Smooth muscle cell (in vitro differentiated cells): ENCODE measurements around the gene GTF3C1. TPM values are rescaled to one million over a fixed set of nuclear protein-coding genes. Genes with fewer than 3 reads are reported as not detected.
"Not testable (repeated sequence)": the region's sequence is repeated elsewhere in the genome, so short reads cannot be mapped to it uniquely, and the experiment has no call there.

Source experiments
- DNase-seq: peaks from one replicate; lab custom pipeline; 2025; ENCODE audit not compliant: unreplicated experiment; lab: John Stamatoyannopoulos, UW
- H2AFZ ChIP-seq: fragments of 200-600 bp; sonication (generic); 2 replicates; pipeline ENCODE4 v1.6.0; 2016; ENCODE audit warnings: antibody characterized with exemption, low read depth, mild to moderate bottlenecking
- H3F3A ChIP-seq: fragments of 200-600 bp; sonication (generic); 2 replicates; pipeline ENCODE4 v1.6.0; 2017; ENCODE audit warnings: antibody characterized with exemption, low read depth
- H3K27ac ChIP-seq: fragments of 200-600 bp; sonication (generic); 2 replicates; pipeline ENCODE4 v1.5.1; 2016; ENCODE audit warnings: low read depth, mild to moderate bottlenecking
- H3K27me3 ChIP-seq: fragments of 200-600 bp; sonication (generic); 2 replicates; pipeline ENCODE4 v1.6.1; 2016; ENCODE audit warnings: low read depth, mild to moderate bottlenecking
- H3K36me3 ChIP-seq: fragments of 200-600 bp; sonication (generic); 2 replicates; pipeline ENCODE4 v1.5.1; 2016; ENCODE audit warnings: low read depth
- H3K4me1 ChIP-seq: fragments of 200-600 bp; sonication (generic); 2 replicates; pipeline ENCODE4 v1.5.1; 2016; ENCODE audit warnings: low read depth
- H3K4me2 ChIP-seq: fragments of 200-600 bp; sonication (generic); 2 replicates; pipeline ENCODE4 v1.6.0; 2016; ENCODE audit warnings: mild to moderate bottlenecking
- H3K4me3 ChIP-seq: fragments of 200-600 bp; sonication (generic); 2 replicates; pipeline ENCODE4 v1.5.1; 2016; ENCODE audit warnings: mild to moderate bottlenecking
- H3K79me2 ChIP-seq: fragments of 200-600 bp; sonication (generic); 2 replicates; pipeline ENCODE4 v1.6.0; 2016; ENCODE audit warnings: low read depth, mild to moderate bottlenecking
- H3K9ac ChIP-seq: fragments of 200-600 bp; sonication (generic); 2 replicates; pipeline ENCODE4 v1.6.0; 2016; ENCODE audit warnings: low read depth
- H3K9me3 ChIP-seq: fragments of 200-600 bp; sonication (generic); replicated peaks from 2 replicates; pipeline ENCODE4 v1.5.1; 2016; ENCODE audit warnings: low read depth
- H4K20me1 ChIP-seq: fragments of 200-600 bp; sonication (generic); 2 replicates; pipeline ENCODE4 v1.6.0; 2016; ENCODE audit warnings: low read depth
- WGBS: methylation state at CpG from one replicate; pipeline ENCODE4 v1.1.7; 2016; ENCODE audit warnings: low lambda C conversion rate; 5-methylcytosine and 5-hydroxymethylcytosine counted together
- polyA plus RNA-seq: library from polyadenylated mRNA; unstranded; fragments of >200 nt; fragmentation: Nextera tagmentation; extraction: Ambion mirVana; gene quantifications from 2 replicates; pipeline ENCODE4 v1.2.1, GENCODE V29; 2016
- total RNA-seq: library from RNA; depleted of rRNA; stranded (reverse); fragments of >200 nt; gene quantifications from 2 replicates; pipeline ENCODE4 v1.2.3, GENCODE V29; 2014
- TF ChIP-seq, protein P1 (sequence below): fragments of 200-600 bp; sonication (generic); IDR thresholded peaks from 2 replicates; pipeline ENCODE4 v1.5.1; 2017; ENCODE audit warnings: borderline replicate concordance, mild to moderate bottlenecking, antibody characterized with exemption; ENCODE audit not compliant: insufficient read depth, poor library complexity, severe bottlenecking

Gene GTF3C1
- total and polyA plus RNA-seq, 2 experiments from 2014 or later, result 47.6 to 78.5 TPM

DNA sequence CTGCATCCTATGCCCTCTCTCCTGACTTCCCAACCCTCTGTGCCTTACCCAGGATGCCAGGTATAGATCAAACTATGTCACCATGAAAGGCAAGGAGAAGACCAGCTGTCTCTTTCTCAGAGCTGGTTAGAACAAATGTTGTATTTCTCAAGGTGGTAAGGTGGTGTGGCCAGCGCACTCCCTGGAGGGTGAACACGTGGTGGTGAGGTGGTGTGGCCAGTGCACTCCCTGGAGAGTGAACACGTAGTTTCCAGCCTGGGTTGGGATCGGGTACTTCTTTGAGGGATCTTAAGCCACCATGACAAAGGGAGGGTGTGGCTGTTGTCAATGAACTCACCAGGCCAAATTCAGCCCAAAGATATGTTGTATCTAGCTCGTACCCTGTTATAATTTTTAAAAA, 27.0 kb upstream of the GTF3C1 start:
- peaks cover 2% of the 10 kb centered on the region for H3K36me3 ChIP-seq
- peaks cover 16% of the 10 kb centered on the region for H3K4me1 ChIP-seq
- WGBS, result 81% methylated on average over 5 of the region's 5 CpGs
- no peak overlapping the region for H3K4me3 ChIP-seq
- H3F3A ChIP-seq, result no peaks in the 10 kb centered on the region
- TF ChIP-seq, protein P1, sequence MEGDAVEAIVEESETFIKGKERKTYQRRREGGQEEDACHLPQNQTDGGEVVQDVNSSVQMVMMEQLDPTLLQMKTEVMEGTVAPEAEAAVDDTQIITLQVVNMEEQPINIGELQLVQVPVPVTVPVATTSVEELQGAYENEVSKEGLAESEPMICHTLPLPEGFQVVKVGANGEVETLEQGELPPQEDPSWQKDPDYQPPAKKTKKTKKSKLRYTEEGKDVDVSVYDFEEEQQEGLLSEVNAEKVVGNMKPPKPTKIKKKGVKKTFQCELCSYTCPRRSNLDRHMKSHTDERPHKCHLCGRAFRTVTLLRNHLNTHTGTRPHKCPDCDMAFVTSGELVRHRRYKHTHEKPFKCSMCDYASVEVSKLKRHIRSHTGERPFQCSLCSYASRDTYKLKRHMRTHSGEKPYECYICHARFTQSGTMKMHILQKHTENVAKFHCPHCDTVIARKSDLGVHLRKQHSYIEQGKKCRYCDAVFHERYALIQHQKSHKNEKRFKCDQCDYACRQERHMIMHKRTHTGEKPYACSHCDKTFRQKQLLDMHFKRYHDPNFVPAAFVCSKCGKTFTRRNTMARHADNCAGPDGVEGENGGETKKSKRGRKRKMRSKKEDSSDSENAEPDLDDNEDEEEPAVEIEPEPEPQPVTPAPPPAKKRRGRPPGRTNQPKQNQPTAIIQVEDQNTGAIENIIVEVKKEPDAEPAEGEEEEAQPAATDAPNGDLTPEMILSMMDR, result no peak
- no peaks in the 10 kb centered on the region for H3K79me2 ChIP-seq
- H3K9ac ChIP-seq, result no peak overlapping the region
- peaks cover 5% of the 10 kb centered on the region for H4K20me1 ChIP-seq
- no peaks in the 10 kb centered on the region for H3K27me3 ChIP-seq
- no peaks in the 10 kb centered on the region for H3K9me3 ChIP-seq
- no peak overlapping the region for H3K27ac ChIP-seq
- no peak for DNase-seq
- no peak overlapping the region for H3K4me2 ChIP-seq
- no peak overlapping the region for H2AFZ ChIP-seq

DNA sequence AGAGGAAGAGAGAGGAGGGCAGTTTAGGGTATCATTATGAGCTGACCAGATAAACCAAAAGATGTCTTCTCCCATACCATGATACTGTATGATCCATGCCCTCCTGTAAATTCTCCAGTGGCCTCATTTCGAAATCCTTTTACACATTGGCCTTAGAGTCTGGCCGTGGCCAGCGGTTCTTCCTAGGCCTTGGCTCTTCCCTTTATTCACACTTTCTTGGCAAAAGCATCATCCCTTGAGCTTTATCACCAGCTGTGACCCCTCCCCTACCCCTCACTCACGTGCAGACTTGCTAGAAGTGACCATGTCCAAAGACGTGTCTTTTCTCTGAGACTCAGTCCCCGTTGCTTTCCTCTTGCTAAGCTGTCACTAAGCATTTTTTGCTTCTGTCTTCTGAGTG, 23.0 kb upstream of the GTF3C1 start:
- Histone ChIP-seq H3K4me3 (no peak overlapping the region), H3K9ac (no peak overlapping the region), H3K27me3 (no peaks in the 10 kb centered on the region), H3F3A (no peaks in the 10 kb centered on the region), H4K20me1 (peaks cover 30% of the 10 kb centered on the region), H2AFZ (no peak overlapping the region), H3K79me2 (no peaks in the 10 kb centered on the region), H3K27ac (no peak overlapping the region), H3K4me2 (no peak overlapping the region), H3K9me3 (no peaks in the 10 kb centered on the region), H3K4me1 (peaks cover 14% of the 10 kb centered on the region), H3K36me3 (no peaks in the 10 kb centered on the region)
- 85% methylated on average over 6 of the region's 6 CpGs for WGBS
- TF ChIP-seq, protein P1, result no peak
- DNase-seq, result no peak

DNA sequence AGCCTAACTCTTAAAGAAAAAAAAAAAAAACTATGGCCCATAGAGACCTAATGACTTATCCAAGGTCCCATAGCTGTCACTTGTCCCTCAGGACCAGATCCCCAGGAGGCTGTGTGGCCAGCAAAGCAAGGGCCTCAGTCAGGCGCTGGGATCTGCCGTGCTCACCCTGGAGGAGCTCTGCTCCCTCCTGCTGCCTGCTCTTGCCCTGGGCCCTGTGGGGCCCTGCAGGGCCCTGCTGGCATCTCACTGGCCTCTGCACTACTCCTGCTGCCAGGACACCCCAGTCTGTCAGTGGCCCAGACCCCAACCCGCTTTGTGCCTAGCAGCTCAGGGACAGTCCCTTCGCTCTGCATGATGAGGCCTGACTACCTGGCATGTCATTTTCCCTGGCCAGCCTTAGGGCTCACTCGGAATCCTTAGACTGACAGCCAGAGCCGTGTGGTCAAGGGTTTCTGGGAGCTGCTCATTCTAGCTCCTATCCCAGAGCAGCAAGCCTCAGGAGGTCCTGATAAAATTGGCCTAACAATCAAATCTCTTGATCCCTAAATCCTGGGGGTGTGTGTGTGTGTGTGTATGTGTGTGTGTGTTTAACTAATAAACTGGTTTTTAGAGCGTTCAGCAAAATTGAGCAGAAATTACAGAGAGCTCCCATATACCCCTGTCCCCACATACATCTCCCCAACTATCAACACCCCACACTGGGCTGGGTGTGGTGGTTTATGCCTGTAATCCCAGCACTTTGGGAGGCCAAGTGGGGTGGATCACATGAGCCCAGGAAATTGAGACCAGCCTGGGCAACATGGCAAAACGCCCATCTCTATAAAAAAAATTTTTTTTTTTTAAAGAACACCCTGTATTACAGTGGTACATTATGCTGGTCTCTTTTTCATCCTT, 22.0 kb upstream of the GTF3C1 start:
- no peaks in the 10 kb centered on the region for H3K36me3 ChIP-seq
- H4K20me1 ChIP-seq, result peaks cover 38% of the 10 kb centered on the region
- H3K4me2 ChIP-seq, result no peak overlapping the region
- H3K4me1 ChIP-seq, result peaks cover 14% of the 10 kb centered on the region
- no peaks in the 10 kb centered on the region for H3F3A ChIP-seq
- 64% methylated on average over 8 of the region's 8 CpGs for WGBS
- no peak for DNase-seq
- no peaks in the 10 kb centered on the region for H3K79me2 ChIP-seq
- no peak overlapping the region for H3K27ac ChIP-seq
- no peak overlapping the region for H3K9ac ChIP-seq
- H2AFZ ChIP-seq, result no peak overlapping the region
- no peaks in the 10 kb centered on the region for H3K27me3 ChIP-seq
- H3K4me3 ChIP-seq, result no peak overlapping the region
- H3K9me3 ChIP-seq, result no peaks in the 10 kb centered on the region
- TF ChIP-seq, protein P1, result no peak

DNA sequence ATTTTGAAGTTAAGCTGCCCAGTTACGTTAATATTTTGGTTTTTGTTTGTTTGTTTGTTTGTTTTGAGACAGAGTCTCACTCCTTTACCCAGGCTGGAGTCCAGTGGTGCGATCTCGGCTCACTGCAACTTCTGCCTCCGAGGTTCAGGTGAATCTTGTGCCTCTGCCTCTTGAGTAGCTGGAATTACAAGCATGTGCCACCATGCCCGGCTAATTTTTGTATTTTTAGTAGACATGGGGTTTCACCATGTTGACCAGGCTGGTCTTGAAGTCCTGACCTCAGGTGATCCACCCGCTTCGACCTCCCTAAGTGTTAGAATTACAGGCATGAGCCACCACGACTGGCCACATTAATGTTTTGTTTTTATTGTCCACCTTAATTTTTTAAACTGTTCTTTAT, 21.3 kb upstream of the GTF3C1 start:
- not testable (repeated sequence) for H3K4me3 ChIP-seq, H3K9ac ChIP-seq, H3K27ac ChIP-seq, DNase-seq, H3K4me2 ChIP-seq, H3K79me2 ChIP-seq, H3K36me3 ChIP-seq, H3K9me3 ChIP-seq, H2AFZ ChIP-seq, H3F3A ChIP-seq, H3K27me3 ChIP-seq
- Histone ChIP-seq H3K4me1 (peaks cover 14% of the 10 kb centered on the region), H4K20me1 (peaks cover 42% of the 10 kb centered on the region)
- WGBS, result 95% methylated on average over 8 of the region's 8 CpGs
